GM12872 (cell line): Measurements from ENCODE around the gene MMP15.

Source experiments
- CTCF ChIP-seq: IDR thresholded peaks from 3 replicates; pipeline ENCODE4 v1.5.1; 2011; ENCODE audit warnings: low read depth, mild to moderate bottlenecking, low read length, moderate library complexity; ENCODE audit not compliant: insufficient read depth

The MMP15 gene

GRCh38 chr16:58026139-58026704 lies 668 bp downstream of the MMP15 start:
- no peak for TF ChIP-seq CTCF

- no peak for TF ChIP-seq CTCF
These were observed 1.2 kb downstream of the MMP15 start for GRCh38 chr16:58026705-58027160.

GRCh38 chr16:58027161-58027915 lies 1.8 kb downstream of the MMP15 start:
- TF ChIP-seq CTCF: no peak

- TF ChIP-seq CTCF: no peak
These were observed 2.4 kb downstream of the MMP15 start for GRCh38 chr16:58027916-58028455.

GRCh38 chr16:58028541-58029070 lies 3.1 kb downstream of the MMP15 start:
- TF ChIP-seq CTCF: no peak

GRCh38 chr16:58029410-58029809 lies 3.9 kb downstream of the MMP15 start:
- no peak for TF ChIP-seq CTCF

- no peak for TF ChIP-seq CTCF
These were observed 4.7 kb downstream of the MMP15 start for GRCh38 chr16:58030136-58030840.
